SKM-1 (cell line): ENCODE data around the gene RNU6-8.
A peak's percentile ranks its signal among the peaks of the same experiment; 100 is the strongest.

Experiments used
- DNase-seq: peaks from one replicate; lab custom pipeline; 2025; ENCODE audit not compliant: unreplicated experiment; lab: John Stamatoyannopoulos, UW

RNU6-8 gene

GRCh38 chr14:32205554-32205953 is 2.5 kb upstream of the RNU6-8 start:
- DNase-seq = no peak

- no peak for DNase-seq
These were observed 874 bp upstream of the RNU6-8 start for GRCh38 chr14:32203928-32204357.

- DNase-seq = peak; percentile 17
These were observed 525 bp downstream of the RNU6-8 start for GRCh38 chr14:32202491-32202997.

GRCh38 chr14:32201816-32202490 is 1.1 kb downstream of the RNU6-8 start, which contains the start of gene RNU6-7:
TSS of gene RNU6-7 (plus strand) at chr14:32202045.
- no peak for DNase-seq

GRCh38 chr14:32201193-32201815 is 1.8 kb downstream of the RNU6-8 start:
- DNase-seq = peak; percentile 9

- DNase-seq = no peak
These were observed 2.5 kb downstream of the RNU6-8 start for GRCh38 chr14:32200368-32201192.

- DNase-seq = no peak
These were observed 5.2 kb downstream of the RNU6-8 start for GRCh38 chr14:32197919-32198318.

- no peak for DNase-seq
These were observed 7.4 kb downstream of the RNU6-8 start for GRCh38 chr14:32195636-32196035.

- no peak for DNase-seq
These were observed 9.5 kb downstream of the RNU6-8 start for GRCh38 chr14:32193532-32193931.

- no peak for DNase-seq
These were observed 10.2 kb downstream of the RNU6-8 start for GRCh38 chr14:32192712-32193373.

- DNase-seq = no peak
These were observed 12.4 kb downstream of the RNU6-8 start for GRCh38 chr14:32190673-32191072.

- DNase-seq = no peak
These were observed 13.3 kb downstream of the RNU6-8 start for GRCh38 chr14:32189811-32190210.

GRCh38 chr14:32186248-32186647 is 16.8 kb downstream of the RNU6-8 start:
- no peak for DNase-seq

- no peak for DNase-seq
These were observed 18.0 kb downstream of the RNU6-8 start for GRCh38 chr14:32185097-32185496.

GRCh38 chr14:32183151-32184058 is 19.7 kb downstream of the RNU6-8 start:
- DNase-seq = no peak

GRCh38 chr14:32171469-32171868 is 31.6 kb downstream of the RNU6-8 start:
- no peak for DNase-seq

GRCh38 chr14:32169191-32169590 is 33.9 kb downstream of the RNU6-8 start:
- no peak for DNase-seq

GRCh38 chr14:32167907-32168306 is 35.2 kb downstream of the RNU6-8 start:
- DNase-seq = no peak

GRCh38 chr14:32166924-32167323 is 36.1 kb downstream of the RNU6-8 start:
- DNase-seq = no peak

- DNase-seq = no peak
These were observed 37.0 kb downstream of the RNU6-8 start for GRCh38 chr14:32166029-32166428.
